GM10847 (cell line): ENCODE measurements around the gene KDELR1.

ENCODE experiments used
- POLR2A ChIP-seq: IDR thresholded peaks from 2 replicates; pipeline ENCODE4 v1.6.1; 2011; ENCODE audit not compliant: insufficient read length; ENCODE audit errors: extremely low read depth

KDELR1 gene

GRCh38 chr19:48391100-48392005, at the start of gene KDELR1:
Gene KDELR1, minus strand, starts transcription at chr19:48391551. Its CDS starts 193 bp downstream, at chr19:48391358.
- peak; percentile 41 for TF ChIP-seq POLR2A

- TF ChIP-seq POLR2A: no peak
Observed at GRCh38 chr19:48436586-48436985, 45.2 kb upstream of the KDELR1 start.

GRCh38 chr19:48433337-48433736, 42.0 kb upstream of the KDELR1 start:
- no peak for TF ChIP-seq POLR2A

- TF ChIP-seq POLR2A: no peak
Observed at GRCh38 chr19:48428670-48429069, 37.3 kb upstream of the KDELR1 start.

- no peak for TF ChIP-seq POLR2A
Observed at GRCh38 chr19:48424694-48425219, 33.4 kb upstream of the KDELR1 start.

- TF ChIP-seq POLR2A: no peak
Observed at GRCh38 chr19:48421548-48421947, 30.2 kb upstream of the KDELR1 start.

GRCh38 chr19:48419158-48419920, 28.0 kb upstream of the KDELR1 start:
- no peak for TF ChIP-seq POLR2A

GRCh38 chr19:48418317-48419064, 27.1 kb upstream of the KDELR1 start:
- no peak for TF ChIP-seq POLR2A

GRCh38 chr19:48417421-48417820, 26.1 kb upstream of the KDELR1 start:
- TF ChIP-seq POLR2A: no peak

- no peak for TF ChIP-seq POLR2A
Observed at GRCh38 chr19:48415806-48416221, 24.5 kb upstream of the KDELR1 start.

GRCh38 chr19:48415395-48415794, 24.0 kb upstream of the KDELR1 start:
- no peak for TF ChIP-seq POLR2A

- TF ChIP-seq POLR2A: no peak
Observed at GRCh38 chr19:48413879-48414587, 22.7 kb upstream of the KDELR1 start.

GRCh38 chr19:48405850-48406249, 14.5 kb upstream of the KDELR1 start:
- TF ChIP-seq POLR2A: no peak

- TF ChIP-seq POLR2A: no peak
Observed at GRCh38 chr19:48405010-48405659, 13.8 kb upstream of the KDELR1 start.

GRCh38 chr19:48403606-48404005, 12.3 kb upstream of the KDELR1 start:
- TF ChIP-seq POLR2A: no peak

- TF ChIP-seq POLR2A: no peak
Observed at GRCh38 chr19:48401287-48401686, 9.9 kb upstream of the KDELR1 start.
